Esophagus squamous epithelium (tissue), 4 donors: ENCODE measurements around the gene GRIK3.

Experiments used
- CTCF ChIP-seq, 6 experiments: fragments of 450-650 bp in 4 of 6; fragments of 200-600 bp in 2 of 6; sonication (generic) in 2 of 6; IDR thresholded peaks; one replicate each; pipeline ENCODE4 v1.5.1; 2016 to 2019; ENCODE audit warnings: antibody characterized with exemption in 6 of 6, mild to moderate bottlenecking in 4 of 6, moderate library complexity in 4 of 6
- POLR2A ChIP-seq, 4 donors: fragments of 450-650 bp; IDR thresholded peaks; one replicate each; pipeline ENCODE4 v1.6.1; 2017; ENCODE audit warnings: antibody characterized with exemption in 4 of 4, mild to moderate bottlenecking in 4 of 4, moderate library complexity in 3 of 4

- TF ChIP-seq POLR2A (IDR thresholded peaks at IDR 0.05), result no peak
- TF ChIP-seq CTCF (IDR thresholded peaks at IDR 0.05), result no peak
Observed at GRCh38 chr1:36769886-36770830, 264.2 kb downstream of the GRIK3 start.
